Measurements from ENCODE around the gene IFNL1. TPM values are rescaled to one million over a fixed set of nuclear protein-coding genes. Genes with fewer than 3 reads are reported as not detected.
A peak's percentile ranks its signal among the peaks of the same experiment; 100 is the strongest.
"Not testable (repeated sequence)": the region's sequence is repeated elsewhere in the genome, so short reads cannot be mapped to it uniquely, and the experiment has no call there.

The IFNL1 gene
- total RNA-seq, 1 experiment from 2014 or later, result not detected

GRCh38 chr19:39308531-39309304 lies 12.5 kb downstream of the IFNL1 start:
- DNase-seq (ENCODE audit: low read depth), result no peak

GRCh38 chr19:39309305-39309670 lies 13.1 kb downstream of the IFNL1 start:
- not testable (repeated sequence) for DNase-seq (ENCODE audit: low read depth)

- DNase-seq (ENCODE audit: low read depth), result no peak
Measured at GRCh38 chr19:39310558-39311311, 14.5 kb downstream of the IFNL1 start.

GRCh38 chr19:39314016-39314728 lies 18.0 kb downstream of the IFNL1 start:
- no peak for DNase-seq (ENCODE audit: low read depth)

- DNase-seq (ENCODE audit: low read depth), result no peak
Measured at GRCh38 chr19:39315933-39316332, 19.7 kb downstream of the IFNL1 start.

GRCh38 chr19:39316627-39317321 lies 20.6 kb downstream of the IFNL1 start:
- no peak for DNase-seq (ENCODE audit: low read depth)

- no peak for DNase-seq (ENCODE audit: low read depth)
Measured at GRCh38 chr19:39317476-39317875, 21.3 kb downstream of the IFNL1 start.

GRCh38 chr19:39318071-39318470 lies 21.9 kb downstream of the IFNL1 start:
- DNase-seq (ENCODE audit: low read depth), result no peak

- DNase-seq (ENCODE audit: low read depth), result no peak
Measured at GRCh38 chr19:39318690-39319089, 22.5 kb downstream of the IFNL1 start.

- DNase-seq (ENCODE audit: low read depth), result no peak
Measured at GRCh38 chr19:39319098-39319891, 23.1 kb downstream of the IFNL1 start.

- DNase-seq (ENCODE audit: low read depth), result no peak
Measured at GRCh38 chr19:39319892-39320248, 23.7 kb downstream of the IFNL1 start.

GRCh38 chr19:39321117-39321831 lies 25.1 kb downstream of the IFNL1 start:
- no peak for DNase-seq (ENCODE audit: low read depth)

GRCh38 chr19:39321832-39322176 lies 25.6 kb downstream of the IFNL1 start:
- no peak for DNase-seq (ENCODE audit: low read depth)

- DNase-seq (ENCODE audit: low read depth), result no peak
Measured at GRCh38 chr19:39324242-39324842, 28.1 kb downstream of the IFNL1 start.

- peak; percentile 29 for DNase-seq (ENCODE audit: low read depth)
Measured at GRCh38 chr19:39325778-39326665, 29.8 kb downstream of the IFNL1 start.

GRCh38 chr19:39327363-39328045 lies 31.3 kb downstream of the IFNL1 start:
- no peak for DNase-seq (ENCODE audit: low read depth)

GRCh38 chr19:39328046-39328705 lies 32.0 kb downstream of the IFNL1 start:
- DNase-seq (ENCODE audit: low read depth), result peak; percentile 70

GRCh38 chr19:39329948-39330347 lies 33.7 kb downstream of the IFNL1 start:
- DNase-seq (ENCODE audit: low read depth), result no peak

All from M059J (cell line).